ENCODE results near the gene CFAP221.

Gene CFAP221

GRCh38 chr2:119537792-119538191, 6.5 kb upstream of the CFAP221 start:
- DNase-seq: no peak

GRCh38 chr2:119541476-119541875, 2.8 kb upstream of the CFAP221 start:
- DNase-seq: no peak

GRCh38 chr2:119544939-119545475, 758 bp downstream of the CFAP221 start:
- DNase-seq: no peak

- no peak for DNase-seq
Measured at GRCh38 chr2:119545754-119546446, 1.7 kb downstream of the CFAP221 start.

GRCh38 chr2:119546447-119546767, 2.2 kb downstream of the CFAP221 start:
- DNase-seq: no peak

GRCh38 chr2:119548516-119549120, 4.4 kb downstream of the CFAP221 start:
- DNase-seq: no peak

- no peak for DNase-seq
Measured at GRCh38 chr2:119549241-119549640, 5.0 kb downstream of the CFAP221 start.

GRCh38 chr2:119550346-119550745, 6.1 kb downstream of the CFAP221 start:
- no peak for DNase-seq

GRCh38 chr2:119550856-119551255, 6.6 kb downstream of the CFAP221 start:
- DNase-seq: no peak

- DNase-seq: no peak
Measured at GRCh38 chr2:119552902-119553301, 8.7 kb downstream of the CFAP221 start.

GRCh38 chr2:119553687-119554344, 9.6 kb downstream of the CFAP221 start:
- DNase-seq: no peak

- no peak for DNase-seq
Measured at GRCh38 chr2:119565481-119565880, 21.2 kb downstream of the CFAP221 start.

- DNase-seq: no peak
Measured at GRCh38 chr2:119567292-119567691, 23.0 kb downstream of the CFAP221 start.

- no peak for DNase-seq
Measured at GRCh38 chr2:119574108-119574815, 30.0 kb downstream of the CFAP221 start.

GRCh38 chr2:119574864-119575263, 30.6 kb downstream of the CFAP221 start:
- DNase-seq: no peak

GRCh38 chr2:119575439-119575838, 31.2 kb downstream of the CFAP221 start:
- no peak for DNase-seq

- no peak for DNase-seq
Measured at GRCh38 chr2:119579424-119580295, 35.4 kb downstream of the CFAP221 start.

GRCh38 chr2:119580550-119581072, 36.4 kb downstream of the CFAP221 start:
- no peak for DNase-seq

GRCh38 chr2:119583291-119583690, 39.0 kb downstream of the CFAP221 start:
- DNase-seq: no peak

- DNase-seq: no peak
Measured at GRCh38 chr2:119584469-119584868, 40.2 kb downstream of the CFAP221 start.

- DNase-seq: no peak
Measured at GRCh38 chr2:119586085-119586484, 41.8 kb downstream of the CFAP221 start.

- DNase-seq: no peak
Measured at GRCh38 chr2:119590873-119591272, 46.6 kb downstream of the CFAP221 start.

Data from activated naive CD4-positive, alpha-beta T cell treated with anti-CD3 and anti-CD28 coated beads, Interleukin-2, amount 50 U/mL, for 16 hours (primary cell).